IMR-90 (cell line): ENCODE data around the gene ATPAF2. TPM values are rescaled to one million over a fixed set of nuclear protein-coding genes. Genes with fewer than 3 reads are reported as not detected.

Source experiments
- ATAC-seq: fragments of 200-7000 bp; cut with Tn5 transposase; 2 replicates; pipeline ENCODE4 v1.9.1; 2020; ENCODE audit warnings: low read depth, mild to moderate bottlenecking, moderate library complexity
- BruUV-seq: library from RNA; stranded (reverse); fragments of 400-500 nt; replicated peaks from 2 replicates; lab custom pipeline; 2021; lab: Mats Ljungman, UMichigan
- CTCF ChIA-PET: fragments of 300-600 bp; formaldehyde crosslinking; extraction: SDS; loops from one replicate; lab custom pipeline; 2021; ENCODE audit warnings: antibody characterized with exemption; lab: Yijun Ruan, JAX
- POLR2A ChIA-PET: fragments of 300-600 bp; sonication (Branson Sonifier 250); formaldehyde crosslinking; loops from one replicate; lab custom pipeline; 2022; ENCODE audit warnings: antibody characterized with exemption; ENCODE audit not compliant: unreplicated experiment; lab: Charles Lee
- DNase-seq: peaks from one replicate; pipeline ENCODE4 v3.0.0; 2013
- H2AFZ ChIP-seq: replicated peaks from 2 replicates; pipeline ENCODE3; 2013; ENCODE audit warnings: low read length, mild to moderate bottlenecking; ENCODE audit not compliant: poor library complexity
- H2AK5ac ChIP-seq: 2 replicates; pipeline ENCODE4 v1.6.1; 2013; ENCODE audit warnings: low read depth, low read length, inconsistent platforms
- H2AK9ac ChIP-seq: replicated peaks from 2 replicates; pipeline ENCODE3; 2013; ENCODE audit warnings: mild to moderate bottlenecking, low read depth, low read length, moderate library complexity; ENCODE audit not compliant: poor library complexity
- H2BK120ac ChIP-seq: 2 replicates; pipeline ENCODE4 v1.6.1; 2013; ENCODE audit warnings: low read depth, low read length, inconsistent platforms
- H2BK15ac ChIP-seq: 3 replicates; pipeline ENCODE4 v1.6.1; 2013; ENCODE audit warnings: low read depth, low read length, inconsistent platforms
- H2BK20ac ChIP-seq: 2 replicates; pipeline ENCODE4 v1.6.1; 2013; ENCODE audit warnings: low read depth, mild to moderate bottlenecking, inconsistent platforms, low read length, moderate library complexity
- H2BK5ac ChIP-seq: 2 replicates; pipeline ENCODE4 v1.6.1; 2013; ENCODE audit warnings: mild to moderate bottlenecking, low read depth, low read length, inconsistent platforms; ENCODE audit not compliant: poor library complexity, severe bottlenecking
- H3K14ac ChIP-seq: replicated peaks from 2 replicates; pipeline ENCODE4 v1.6.1; 2013; ENCODE audit warnings: low read depth, low read length, inconsistent platforms
- H3K18ac ChIP-seq: 2 replicates; pipeline ENCODE4 v1.6.1; 2013; ENCODE audit warnings: low read depth, low read length, control low read depth
- H3K23ac ChIP-seq: 2 replicates; pipeline ENCODE4 v1.6.1; 2013; ENCODE audit warnings: low read depth, low read length, inconsistent platforms
- H3K27ac ChIP-seq: 2 replicates; pipeline ENCODE4 v1.5.1; 2013; ENCODE audit warnings: mild to moderate bottlenecking, control low read depth, low read length; ENCODE audit not compliant: insufficient read depth
- H3K27me3 ChIP-seq: 2 replicates; pipeline ENCODE4 v1.6.1; 2013; ENCODE audit warnings: low read length; ENCODE audit not compliant: control insufficient read depth, insufficient read depth
- H3K36me3 ChIP-seq: 2 replicates; pipeline ENCODE4 v1.6.1; 2013; ENCODE audit warnings: low read length, mixed read lengths; ENCODE audit not compliant: control insufficient read depth, insufficient read depth
- H3K4ac ChIP-seq: 2 replicates; pipeline ENCODE4 v1.6.1; 2013; ENCODE audit warnings: low read depth, low read length, inconsistent platforms
- H3K4me1 ChIP-seq: 2 replicates; pipeline ENCODE4 v1.6.1; 2013; ENCODE audit warnings: low read length, mixed read lengths; ENCODE audit not compliant: control insufficient read depth, insufficient read depth
- H3K4me2 ChIP-seq: 2 replicates; pipeline ENCODE4 v1.6.1; 2013; ENCODE audit warnings: low read depth, mild to moderate bottlenecking, control low read depth, low read length, moderate library complexity
- H3K4me3 ChIP-seq: 2 replicates; pipeline ENCODE4 v1.5.1; 2013; ENCODE audit warnings: low read depth, mild to moderate bottlenecking, control low read depth, low read length, moderate library complexity; ENCODE audit not compliant: insufficient read depth
- H3K56ac ChIP-seq: 2 replicates; pipeline ENCODE4 v1.6.1; 2013; ENCODE audit warnings: low read length, inconsistent platforms; ENCODE audit not compliant: insufficient read depth; ENCODE audit errors: extremely low read depth
- H3K79me1 ChIP-seq, 2 experiments: 2 replicates each; pipeline ENCODE4 v1.6.1; 2013; ENCODE audit warnings: low read length in 2 of 2, inconsistent platforms in 1 of 2, low read depth in 1 of 2
- H3K9ac ChIP-seq: 2 replicates; pipeline ENCODE4 v1.6.1; 2013; ENCODE audit warnings: low read depth, low read length, control low read depth
- H3K9me1 ChIP-seq: 2 replicates; pipeline ENCODE4 v1.6.1; 2013; ENCODE audit warnings: low read length, inconsistent platforms; ENCODE audit not compliant: insufficient read depth
- H3K9me3 ChIP-seq: 2 replicates; pipeline ENCODE4 v1.6.1; 2013; ENCODE audit warnings: low read length; ENCODE audit not compliant: control insufficient read depth, insufficient read depth
- H4K20me1 ChIP-seq: 2 replicates; pipeline ENCODE4 v1.6.1; 2013; ENCODE audit warnings: low read length, inconsistent platforms; ENCODE audit not compliant: insufficient read depth
- H4K5ac ChIP-seq: 2 replicates; pipeline ENCODE4 v1.6.1; 2013; ENCODE audit warnings: mild to moderate bottlenecking, low read depth, low read length, control low read depth
- H4K8ac ChIP-seq, 2 experiments: 2 replicates each; pipeline ENCODE4 v1.6.1; 2013; ENCODE audit warnings: low read depth in 2 of 2, low read length in 2 of 2, control low read depth in 1 of 2, inconsistent platforms in 1 of 2
- H4K91ac ChIP-seq: 2 replicates; pipeline ENCODE4 v1.6.1; 2013; ENCODE audit warnings: low read depth, low read length, inconsistent platforms; ENCODE audit not compliant: insufficient read depth
- BHLHE40 ChIP-seq: fragments of 150-350 bp; IDR thresholded peaks from 2 replicates; pipeline ENCODE4 v1.6.1; 2016; ENCODE audit warnings: mild to moderate bottlenecking, low read depth, low read length
- CHD1 ChIP-seq: IDR thresholded peaks from 2 replicates; pipeline ENCODE4 v1.6.1; 2012; ENCODE audit warnings: low read depth, low read length, improper control_type of control experiment
- FOS ChIP-seq: fragments of 150-350 bp; IDR thresholded peaks from 2 replicates; pipeline ENCODE4 v1.6.1; 2016; ENCODE audit warnings: low read depth, low read length
- MAFK ChIP-seq: IDR thresholded peaks from 2 replicates; pipeline ENCODE4 v1.6.1; 2012; ENCODE audit warnings: low read depth, low read length, improper control_type of control experiment
- POLR2A ChIP-seq: IDR thresholded peaks from 2 replicates; pipeline ENCODE4 v1.6.1; 2012; ENCODE audit warnings: mild to moderate bottlenecking, low read depth, low read length
- RFX5 ChIP-seq: IDR thresholded peaks from 2 replicates; pipeline ENCODE4 v1.8.0; 2012; ENCODE audit warnings: low read depth, mild to moderate bottlenecking, low read length, moderate library complexity
- USF2 ChIP-seq: fragments of 150-350 bp; IDR thresholded peaks from 2 replicates; pipeline ENCODE4 v1.6.1; 2017; ENCODE audit warnings: mild to moderate bottlenecking, antibody characterized with exemption, low read length, low read depth
- WGBS, 2 experiments: methylation state at CpG; one replicate each; pipeline versions ENCODE4 v1.1.5 to v1.1.7; 2013; ENCODE audit warnings: missing lambda C conversion rate in 2 of 2; ENCODE audit not compliant: insufficient read length in 1 of 2; ENCODE audit errors: extremely low coverage in 2 of 2; 5-methylcytosine and 5-hydroxymethylcytosine counted together
- dilution Hi-C: fragments of 300-500 bp; cut with HindIII; formaldehyde crosslinking; loops from one replicate; pipeline ENCODE4 v1.14.3; 2018; ENCODE audit warnings: low sequenced_read_pairs; ENCODE audit not compliant: unreplicated experiment
- in situ Hi-C: fragments of 300-500 bp; cut with MboI; formaldehyde crosslinking; loops from 3 replicates; pipeline ENCODE4 v1.14.3; 2019; ENCODE audit warnings: low sequenced_read_pairs, inconsistent platforms, mixed read lengths
- intact Hi-C: fragments of 100-400 bp; cut with micrococcal nuclease; formaldehyde crosslinking; loops from 2 replicates; pipeline ENCODE4 v1.10.0; 2022
- polyA plus RNA-seq, 3 experiments: library from polyadenylated mRNA; depleted of rRNA; stranded (reverse); fragments of >200 nt; gene quantifications; 2 replicates each; pipeline ENCODE4 v1.2.3, GENCODE V29; 2012; ENCODE audit warnings: low replicate concordance in 1 of 3
- total RNA-seq: library from RNA; depleted of rRNA; stranded (reverse); fragments of >200 nt; gene quantifications from 2 replicates; pipeline ENCODE4 v1.2.3, GENCODE V29; 2012
- TF ChIP-seq, protein P1 (sequence below): fragments of 150-350 bp; IDR thresholded peaks from 2 replicates; pipeline ENCODE4 v1.6.1; 2016; ENCODE audit warnings: low read depth, mild to moderate bottlenecking, low read length, moderate library complexity, borderline replicate concordance

ATPAF2 gene
- total and polyA plus RNA-seq, 2 of the 4 experiments (the other 2 are of a cell fraction) = 19.5 to 27.6 TPM

GRCh38 chr17:17981330-17981729 is 57.6 kb downstream of the ATPAF2 start:
- in situ Hi-C loops = no loop called here
- no peaks in the 10 kb centered on the region for H3K9me1 ChIP-seq
- ChIA-PET POLR2A (no interaction called here), CTCF (no interaction called here)
- TF ChIP-seq, protein P1, sequence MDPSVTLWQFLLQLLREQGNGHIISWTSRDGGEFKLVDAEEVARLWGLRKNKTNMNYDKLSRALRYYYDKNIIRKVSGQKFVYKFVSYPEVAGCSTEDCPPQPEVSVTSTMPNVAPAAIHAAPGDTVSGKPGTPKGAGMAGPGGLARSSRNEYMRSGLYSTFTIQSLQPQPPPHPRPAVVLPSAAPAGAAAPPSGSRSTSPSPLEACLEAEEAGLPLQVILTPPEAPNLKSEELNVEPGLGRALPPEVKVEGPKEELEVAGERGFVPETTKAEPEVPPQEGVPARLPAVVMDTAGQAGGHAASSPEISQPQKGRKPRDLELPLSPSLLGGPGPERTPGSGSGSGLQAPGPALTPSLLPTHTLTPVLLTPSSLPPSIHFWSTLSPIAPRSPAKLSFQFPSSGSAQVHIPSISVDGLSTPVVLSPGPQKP = no peak
- TF ChIP-seq USF2 (no peak), RFX5 (no peak), FOS (no peak), BHLHE40 (no peak), CHD1 (no peak), POLR2A (no peak), MAFK (no peak)
- dilution Hi-C loops = no loop called here
- ATAC-seq (no peak), DNase-seq (no peak)
- H3K9ac ChIP-seq = no peak overlapping the region
- H2AK5ac ChIP-seq = no peak overlapping the region
- H3K4ac ChIP-seq = no peak overlapping the region
- no peak overlapping the region for H2BK15ac ChIP-seq
- no peak overlapping the region for H3K18ac ChIP-seq
- no peak overlapping the region for H4K5ac ChIP-seq
- no peak overlapping the region for H2AK9ac ChIP-seq
- H2BK5ac ChIP-seq = no peak overlapping the region
- no peaks in the 10 kb centered on the region for H3K9me3 ChIP-seq
- H3K14ac ChIP-seq = no peak overlapping the region
- H4K20me1 ChIP-seq = no peaks in the 10 kb centered on the region
- no peaks in the 10 kb centered on the region for H3K79me1 ChIP-seq
- no peak overlapping the region for H3K23ac ChIP-seq
- no peak overlapping the region for H3K56ac ChIP-seq
- no peak overlapping the region for H3K4me2 ChIP-seq
- H3K4me1 ChIP-seq = peaks cover 2% of the 10 kb centered on the region; the same call in 1 of the 2 replicates
- H2BK120ac ChIP-seq = no peak overlapping the region
- no peak overlapping the region for H2BK20ac ChIP-seq
- no peaks in the 10 kb centered on the region; the same call in 1 of the 2 replicates for H3K27me3 ChIP-seq
- H3K36me3 ChIP-seq = no peaks in the 10 kb centered on the region
- H4K8ac ChIP-seq = no peak overlapping the region
- BruUV-seq = no TSS peak
- H4K91ac ChIP-seq = no peak overlapping the region
- intact Hi-C loops = no loop called here
- H3K4me3 ChIP-seq = no peak overlapping the region
- WGBS, 2 experiments = 80% methylated on average over 3 of the region's 9 CpGs; no CpG with 5 or more reads in 1 of the 2 experiments
- no peak overlapping the region for H3K27ac ChIP-seq
- no peak overlapping the region for H2AFZ ChIP-seq
